SK-N-SH (cell line): ENCODE data around the gene BORCS5. TPM values are rescaled to one million over a fixed set of nuclear protein-coding genes. Genes with fewer than 3 reads are reported as not detected.

ENCODE experiments used
- CTCF ChIA-PET: fragments of 300-600, 350-600 bp; formaldehyde crosslinking; extraction: SDS; loops from one replicate; lab custom pipeline; 2021; lab: Yijun Ruan, JAX
- POLR2A ChIA-PET: fragments of 350-600 bp; sonication (Branson Sonifier 250); formaldehyde crosslinking; extraction: SDS; loops from one replicate; lab custom pipeline; 2020; ENCODE audit warnings: antibody characterized with exemption, inconsistent platforms; lab: Yijun Ruan, JAX
- DNase-seq: peaks from one replicate; pipeline ENCODE4 v3.0.0; 2012
- H2AFZ ChIP-seq: fragments of 200-600 bp; sonication (generic); 2 replicates; pipeline ENCODE4 v1.8.1; 2016; ENCODE audit warnings: antibody characterized with exemption, mild to moderate bottlenecking, low read depth
- H3F3A ChIP-seq: fragments of 200-600 bp; sonication (generic); replicated peaks from 2 replicates; pipeline ENCODE3; 2016; ENCODE audit warnings: antibody characterized with exemption, mild to moderate bottlenecking; ENCODE audit not compliant: insufficient read depth
- H3K27ac ChIP-seq, 2 experiments: fragments of 200-500 bp in 1 of 2; fragments of 200-600 bp in 1 of 2; sonication (Bioruptor generic) in 1 of 2; sonication (generic), shearing (Covaris generic) in 1 of 2; 2 replicates each; pipeline versions ENCODE4 v1.5.1 to v1.6.1; 2014 to 2016; ENCODE audit warnings: low read depth in 2 of 2, inconsistent platforms in 1 of 2, low read length in 1 of 2, mild to moderate bottlenecking in 1 of 2, mixed read lengths in 1 of 2
- H3K27me3 ChIP-seq: fragments of 200-600 bp; sonication (generic), shearing (Covaris generic); 2 replicates; pipeline ENCODE4 v1.6.1; 2016; ENCODE audit warnings: mixed run types; ENCODE audit not compliant: insufficient read depth
- H3K36me3 ChIP-seq, 2 experiments: fragments of 200-500 bp in 1 of 2; fragments of 200-600 bp in 1 of 2; sonication (Bioruptor generic) in 1 of 2; sonication (generic) in 1 of 2; replicated peaks in 1 of 2; 2 replicates each; pipeline versions ENCODE3 to v1.5.1; 2014 to 2016; ENCODE audit warnings: low read length in 1 of 2, mild to moderate bottlenecking in 1 of 2; ENCODE audit not compliant: insufficient read depth in 2 of 2, control insufficient read depth in 1 of 2
- H3K4me1 ChIP-seq, 2 experiments: fragments of 200-500 bp in 1 of 2; fragments of 200-600 bp in 1 of 2; sonication (Bioruptor generic) in 1 of 2; sonication (generic), shearing (Covaris generic) in 1 of 2; 2 replicates each; pipeline versions ENCODE4 v1.5.1 to v1.6.1; 2014 to 2016; ENCODE audit warnings: low read depth in 1 of 2, low read length in 1 of 2, mixed run types in 1 of 2; ENCODE audit not compliant: insufficient read depth in 2 of 2, control insufficient read depth in 1 of 2
- H3K4me2 ChIP-seq: fragments of 200-600 bp; sonication (generic), shearing (Covaris generic); 2 replicates; pipeline ENCODE4 v1.6.1; 2017; ENCODE audit warnings: mixed run types
- H3K4me3 ChIP-seq, 2 experiments: fragments of 200-500 bp in 1 of 2; fragments of 200-600 bp in 1 of 2; sonication (Bioruptor generic) in 1 of 2; sonication (generic), shearing (Covaris generic) in 1 of 2; 2 replicates each; pipeline versions ENCODE4 v1.5.1 to v1.8.1; 2014 to 2016; ENCODE audit warnings: low read depth in 2 of 2, inconsistent platforms in 1 of 2, low read length in 1 of 2, mild to moderate bottlenecking in 1 of 2, mixed read lengths in 1 of 2, moderate library complexity in 1 of 2
- H3K79me2 ChIP-seq: fragments of 200-600 bp; sonication (generic); 2 replicates; pipeline ENCODE4 v1.8.1; 2017; ENCODE audit warnings: mild to moderate bottlenecking; ENCODE audit not compliant: insufficient read depth
- H3K9ac ChIP-seq: fragments of 200-600 bp; sonication (generic); 2 replicates; pipeline ENCODE4 v1.6.1; 2017; ENCODE audit warnings: mixed run types
- H3K9me2 ChIP-seq: fragments of 200-600 bp; sonication (generic); 2 replicates; pipeline ENCODE4 v1.6.1; 2017; ENCODE audit warnings: mixed run types
- H3K9me3 ChIP-seq: fragments of 200-600 bp; sonication (generic); 2 replicates; pipeline ENCODE4 v1.6.1; 2017; ENCODE audit warnings: mixed run types, mild to moderate bottlenecking, moderate library complexity
- H4K20me1 ChIP-seq: fragments of 200-600 bp; sonication (generic); 2 replicates; pipeline ENCODE4 v1.6.1; 2017; ENCODE audit warnings: mild to moderate bottlenecking, mixed run types; ENCODE audit not compliant: insufficient read depth
- CHD2 ChIP-seq: fragments of 150-350 bp; IDR thresholded peaks from 2 replicates; pipeline ENCODE4 v1.6.1; 2018; ENCODE audit warnings: low read length; ENCODE audit not compliant: partially characterized antibody
- ELF1 ChIP-seq: IDR thresholded peaks from 2 replicates; pipeline ENCODE4 v1.4.0; 2012
- EZH2phosphoT487 ChIP-seq: fragments of 200-600 bp; sonication (generic); IDR thresholded peaks from 2 replicates; pipeline ENCODE4 v1.6.1; 2017; ENCODE audit warnings: low read depth, mixed run types, mild to moderate bottlenecking, antibody characterized with exemption, moderate library complexity, borderline replicate concordance
- FOSL2 ChIP-seq: IDR thresholded peaks from 2 replicates; pipeline ENCODE4 v1.4.0; 2012; ENCODE audit warnings: low read depth, mild to moderate bottlenecking, moderate library complexity, borderline replicate concordance
- FOXJ3 ChIP-seq: sonication (generic); formaldehyde crosslinking; IDR thresholded peaks from 2 replicates; pipeline ENCODE4 v1.5.1; 2020; ENCODE audit warnings: mild to moderate bottlenecking, missing genetic modification reagents
- FOXM1 ChIP-seq: IDR thresholded peaks from 2 replicates; pipeline ENCODE4 v1.4.0; 2012; ENCODE audit warnings: low read depth, mild to moderate bottlenecking
- GATA2 ChIP-seq: sonication (generic); formaldehyde crosslinking; IDR thresholded peaks from 2 replicates; pipeline ENCODE4 v1.5.0; 2020; ENCODE audit warnings: mild to moderate bottlenecking, missing genetic modification reagents
- IRF3 ChIP-seq: fragments of 150-350 bp; IDR thresholded peaks from 2 replicates; pipeline ENCODE4 v1.6.1; 2016; ENCODE audit warnings: mild to moderate bottlenecking, low read depth, low read length
- JUND ChIP-seq: IDR thresholded peaks from 2 replicates; pipeline ENCODE4 v1.4.0; 2012
- MEF2A ChIP-seq: IDR thresholded peaks from 2 replicates; pipeline ENCODE4 v1.4.0; 2012; ENCODE audit warnings: low read depth, borderline replicate concordance
- NFIC ChIP-seq: IDR thresholded peaks from 2 replicates; pipeline ENCODE4 v1.4.0; 2012; ENCODE audit warnings: borderline replicate concordance
- POLR2AphosphoS5 ChIP-seq: IDR thresholded peaks from 2 replicates; pipeline ENCODE4 v1.6.1; 2012; ENCODE audit warnings: low read depth, low read length
- RAD21 ChIP-seq: IDR thresholded peaks from 2 replicates; pipeline ENCODE4 v1.6.1; 2012; ENCODE audit warnings: mild to moderate bottlenecking, low read length
- RCOR1 ChIP-seq: fragments of 150-350 bp; IDR thresholded peaks from 2 replicates; pipeline ENCODE4 v1.6.1; 2017; ENCODE audit warnings: antibody characterized with exemption, low read length
- RFX5 ChIP-seq: IDR thresholded peaks from 2 replicates; pipeline ENCODE4 v1.6.1; 2012; ENCODE audit warnings: mild to moderate bottlenecking, improper control_type of control experiment, low read length
- RXRA ChIP-seq: IDR thresholded peaks from 2 replicates; pipeline ENCODE4 v1.4.0; 2012; ENCODE audit warnings: low read depth, mild to moderate bottlenecking, borderline replicate concordance
- SIN3A ChIP-seq: IDR thresholded peaks from 2 replicates; pipeline ENCODE4 v1.6.1; 2012; ENCODE audit warnings: low read depth, mild to moderate bottlenecking, low read length, moderate library complexity, borderline replicate concordance
- TAF1 ChIP-seq: IDR thresholded peaks from 2 replicates; pipeline ENCODE4 v1.6.1; 2012; ENCODE audit warnings: low read depth, mild to moderate bottlenecking, low read length, moderate library complexity, borderline replicate concordance
- TCF12 ChIP-seq: IDR thresholded peaks from 2 replicates; pipeline ENCODE4 v1.4.0; 2012
- TEAD4 ChIP-seq: IDR thresholded peaks from 2 replicates; pipeline ENCODE4 v1.4.0; 2012; ENCODE audit warnings: mild to moderate bottlenecking, borderline replicate concordance; ENCODE audit not compliant: insufficient read depth
- YY1 ChIP-seq: IDR thresholded peaks from 2 replicates; pipeline ENCODE4 v1.4.0; 2012; ENCODE audit warnings: low read depth, mild to moderate bottlenecking
- WGBS: methylation state at CpG from one replicate; pipeline ENCODE4 v1.1.6; 2017; ENCODE audit warnings: low lambda C conversion rate; 5-methylcytosine and 5-hydroxymethylcytosine counted together
- polyA plus RNA-seq, 3 experiments: library from polyadenylated mRNA; depleted of rRNA; stranded (reverse); fragments of >200 nt; gene quantifications; 2 replicates each; pipeline ENCODE4 v1.2.3, GENCODE V29; 2012
- TF ChIP-seq, protein P1 (sequence below): IDR thresholded peaks from 2 replicates; pipeline ENCODE4 v1.4.0; 2012; ENCODE audit warnings: low read depth, borderline replicate concordance
- TF ChIP-seq, protein P2 (sequence below): fragments of 150-350 bp; IDR thresholded peaks from 2 replicates; pipeline ENCODE4 v1.6.1; 2017; ENCODE audit warnings: antibody characterized with exemption, low read length, low read depth, borderline replicate concordance
- TF ChIP-seq, protein P3 (sequence below): fragments of 200-600 bp; sonication (generic); IDR thresholded peaks from 2 replicates; pipeline ENCODE4 v1.6.1; 2017; ENCODE audit warnings: antibody characterized with exemption, mild to moderate bottlenecking, moderate library complexity

Gene BORCS5
- polyA plus RNA-seq, 1 of the 3 experiments (the other 2 are of a cell fraction) = 16.3 TPM

GRCh38 chr12:12467264-12467663 is 110.4 kb downstream of the BORCS5 start:
- CTCF ChIA-PET = no interaction called here
- WGBS = 92% methylated on average over 6 of the region's 6 CpGs
- no peak overlapping the region for H2AFZ ChIP-seq

DNA sequence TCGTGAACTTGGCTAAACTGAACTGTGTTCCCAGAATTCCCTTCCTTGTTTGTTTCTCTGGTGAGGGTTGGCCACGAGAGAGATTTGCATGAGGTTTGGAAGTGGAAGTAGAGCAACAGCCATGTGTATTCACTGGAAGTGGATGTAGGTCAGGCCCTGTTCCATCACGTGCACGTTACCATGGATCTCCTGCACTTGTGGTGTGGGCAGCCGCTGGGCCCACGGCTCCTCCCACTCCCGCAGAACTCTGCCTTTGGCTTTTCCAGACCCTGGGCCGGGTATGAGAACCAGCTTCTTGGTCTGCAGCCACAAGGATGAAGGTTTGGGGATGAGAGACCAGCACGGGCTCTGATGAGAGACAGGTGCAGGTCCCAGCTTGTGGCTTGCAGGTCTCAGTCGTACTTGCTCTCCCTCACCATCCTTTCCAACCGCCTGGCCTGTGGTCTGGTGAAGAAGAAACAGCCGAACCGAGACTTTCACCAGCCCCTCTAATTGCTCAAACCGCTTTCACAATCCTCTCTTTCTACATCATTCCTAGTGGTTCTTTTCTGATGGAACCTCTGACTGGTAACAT is 110.9 kb downstream of the BORCS5 start:
- Histone ChIP-seq H3K9me2 (no peaks in the 10 kb centered on the region), H4K20me1 (no peaks in the 10 kb centered on the region), H3K4me1 (peaks cover 0 to 14% of the 10 kb centered on the region in 2 experiments; a peak in 1 of 4 replicates), H3K4me3 (no peak overlapping the region), H3K9me3 (no peaks in the 10 kb centered on the region), H3K79me2 (no peaks in the 10 kb centered on the region), H3K27ac (no peak overlapping the region), H3K4me2 (no peak overlapping the region), H3K27me3 (no peaks in the 10 kb centered on the region), H3F3A (no peaks in the 10 kb centered on the region), H3K36me3 (peaks cover 2 to 5% of the 10 kb centered on the region in 2 experiments), H3K9ac (no peak overlapping the region), H2AFZ (no peak overlapping the region)
- 95% methylated on average over 14 of the region's 14 CpGs for WGBS
- POLR2A ChIA-PET = no interaction called here
- no peak for DNase-seq
- CTCF ChIA-PET = no interaction called here
- TF ChIP-seq FOXJ3 (CRISPR knock-in tag) (no peak), NFIC (no peak), RCOR1 (no peak), YY1 (no peak), POLR2AphosphoS5 (no peak), GATA2 (CRISPR knock-in tag) (no peak)
- TF ChIP-seq, protein P1, sequence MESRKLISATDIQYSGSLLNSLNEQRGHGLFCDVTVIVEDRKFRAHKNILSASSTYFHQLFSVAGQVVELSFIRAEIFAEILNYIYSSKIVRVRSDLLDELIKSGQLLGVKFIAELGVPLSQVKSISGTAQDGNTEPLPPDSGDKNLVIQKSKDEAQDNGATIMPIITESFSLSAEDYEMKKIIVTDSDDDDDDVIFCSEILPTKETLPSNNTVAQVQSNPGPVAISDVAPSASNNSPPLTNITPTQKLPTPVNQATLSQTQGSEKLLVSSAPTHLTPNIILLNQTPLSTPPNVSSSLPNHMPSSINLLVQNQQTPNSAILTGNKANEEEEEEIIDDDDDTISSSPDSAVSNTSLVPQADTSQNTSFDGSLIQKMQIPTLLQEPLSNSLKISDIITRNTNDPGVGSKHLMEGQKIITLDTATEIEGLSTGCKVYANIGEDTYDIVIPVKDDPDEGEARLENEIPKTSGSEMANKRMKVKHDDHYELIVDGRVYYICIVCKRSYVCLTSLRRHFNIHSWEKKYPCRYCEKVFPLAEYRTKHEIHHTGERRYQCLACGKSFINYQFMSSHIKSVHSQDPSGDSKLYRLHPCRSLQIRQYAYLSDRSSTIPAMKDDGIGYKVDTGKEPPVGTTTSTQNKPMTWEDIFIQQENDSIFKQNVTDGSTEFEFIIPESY = no peak
- TF ChIP-seq, protein P2, sequence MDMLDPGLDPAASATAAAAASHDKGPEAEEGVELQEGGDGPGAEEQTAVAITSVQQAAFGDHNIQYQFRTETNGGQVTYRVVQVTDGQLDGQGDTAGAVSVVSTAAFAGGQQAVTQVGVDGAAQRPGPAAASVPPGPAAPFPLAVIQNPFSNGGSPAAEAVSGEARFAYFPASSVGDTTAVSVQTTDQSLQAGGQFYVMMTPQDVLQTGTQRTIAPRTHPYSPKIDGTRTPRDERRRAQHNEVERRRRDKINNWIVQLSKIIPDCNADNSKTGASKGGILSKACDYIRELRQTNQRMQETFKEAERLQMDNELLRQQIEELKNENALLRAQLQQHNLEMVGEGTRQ = no peak

More at GRCh38 chr12:12467264-12467663, 110.4 kb downstream of the BORCS5 start:
- H3K4me3 ChIP-seq = no peak overlapping the region
- H3F3A ChIP-seq = no peaks in the 10 kb centered on the region
- no peaks in the 10 kb centered on the region for H3K79me2 ChIP-seq
- H3K27ac ChIP-seq = no peak overlapping the region
- H3K4me2 ChIP-seq = no peak overlapping the region
- TF ChIP-seq SIN3A (no peak), TCF12 (no peak), CHD2 (no peak), IRF3 (no peak), RFX5 (no peak), FOXJ3 (CRISPR knock-in tag) (no peak), ELF1 (no peak), EZH2phosphoT487 (no peak), TEAD4 (no peak), FOSL2 (no peak), GATA2 (CRISPR knock-in tag) (no peak), NFIC (no peak), TAF1 (no peak), FOXM1 (no peak), JUND (no peak), RCOR1 (no peak), RXRA (no peak), MEF2A (no peak), RAD21 (no peak)
- TF ChIP-seq, protein P3, sequence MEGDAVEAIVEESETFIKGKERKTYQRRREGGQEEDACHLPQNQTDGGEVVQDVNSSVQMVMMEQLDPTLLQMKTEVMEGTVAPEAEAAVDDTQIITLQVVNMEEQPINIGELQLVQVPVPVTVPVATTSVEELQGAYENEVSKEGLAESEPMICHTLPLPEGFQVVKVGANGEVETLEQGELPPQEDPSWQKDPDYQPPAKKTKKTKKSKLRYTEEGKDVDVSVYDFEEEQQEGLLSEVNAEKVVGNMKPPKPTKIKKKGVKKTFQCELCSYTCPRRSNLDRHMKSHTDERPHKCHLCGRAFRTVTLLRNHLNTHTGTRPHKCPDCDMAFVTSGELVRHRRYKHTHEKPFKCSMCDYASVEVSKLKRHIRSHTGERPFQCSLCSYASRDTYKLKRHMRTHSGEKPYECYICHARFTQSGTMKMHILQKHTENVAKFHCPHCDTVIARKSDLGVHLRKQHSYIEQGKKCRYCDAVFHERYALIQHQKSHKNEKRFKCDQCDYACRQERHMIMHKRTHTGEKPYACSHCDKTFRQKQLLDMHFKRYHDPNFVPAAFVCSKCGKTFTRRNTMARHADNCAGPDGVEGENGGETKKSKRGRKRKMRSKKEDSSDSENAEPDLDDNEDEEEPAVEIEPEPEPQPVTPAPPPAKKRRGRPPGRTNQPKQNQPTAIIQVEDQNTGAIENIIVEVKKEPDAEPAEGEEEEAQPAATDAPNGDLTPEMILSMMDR = no peak
- H3K9ac ChIP-seq = no peak overlapping the region
- no peak for DNase-seq
- H3K4me1 ChIP-seq = peaks cover 0 to 14% of the 10 kb centered on the region in 2 experiments; a peak in 1 of 4 replicates
- POLR2A ChIA-PET = no interaction called here
- H3K27me3 ChIP-seq = no peaks in the 10 kb centered on the region
- H4K20me1 ChIP-seq = no peaks in the 10 kb centered on the region
- H3K9me2 ChIP-seq = no peaks in the 10 kb centered on the region
- H3K36me3 ChIP-seq = peaks cover 2 to 5% of the 10 kb centered on the region in 2 experiments
- no peaks in the 10 kb centered on the region for H3K9me3 ChIP-seq
